ENCODE data around the gene TAGLN3. TPM values are rescaled to one million over a fixed set of nuclear protein-coding genes. Genes with fewer than 3 reads are reported as not detected.

The TAGLN3 gene
- total and polyA plus RNA-seq, 9 donors: 0.19 TPM; not detected in 8

- DNase-seq: peak; percentile 36 to 54 (median 37)
- intact Hi-C loops (cut with DNase I): no loop called here
- Histone ChIP-seq H3K27me3 (no peaks in the 10 kb centered on the region), H3K4me1 (ENCODE audit: insufficient read depth) (peaks cover 9% of the 10 kb centered on the region), H3K9me3 (no peaks in the 10 kb centered on the region), H3K27ac (peak overlapping the region in 1 of 2 donors; percentile 42), H3K36me3 (no peaks in the 10 kb centered on the region), H3K4me3 (no peak overlapping the region)
- no peak for TF ChIP-seq POLR2A (IDR thresholded peaks at IDR 0.05)
- TF ChIP-seq EP300 (IDR thresholded peaks at IDR 0.05): no peak
- TF ChIP-seq CTCF (IDR thresholded peaks at IDR 0.05): no peak
- WGBS, 3 donors: 15 to 44% (median 24%) methylated on average over 11 of the region's 11 CpGs
Observed at GRCh38 chr3:111971533-111972130, 27.1 kb upstream of the TAGLN3 start.

GRCh38 chr3:111972891-111973290, 25.8 kb upstream of the TAGLN3 start:
- WGBS, 3 donors: 81 to 92% (median 82%) methylated on average over 3 of the region's 3 CpGs

GRCh38 chr3:111975131-111975530, 23.6 kb upstream of the TAGLN3 start:
- Histone ChIP-seq H3K36me3 (no peaks in the 10 kb centered on the region), H3K27ac (no peak overlapping the region), H3K4me3 (no peak overlapping the region), H3K4me1 (ENCODE audit: insufficient read depth) (peaks cover 7% of the 10 kb centered on the region), H3K27me3 (no peaks in the 10 kb centered on the region), H3K9me3 (no peaks in the 10 kb centered on the region)
- no peak for TF ChIP-seq CTCF (IDR thresholded peaks at IDR 0.05)
- TF ChIP-seq POLR2A (IDR thresholded peaks at IDR 0.05): no peak
- TF ChIP-seq EP300 (IDR thresholded peaks at IDR 0.05): no peak
- no peak for DNase-seq
- WGBS, 3 donors: 67 to 98% (median 93%) methylated on average over 2 of the region's 2 CpGs
- intact Hi-C loops (cut with DNase I): no loop called here

More at GRCh38 chr3:111972891-111973290, 25.8 kb upstream of the TAGLN3 start:
- Histone ChIP-seq H3K27me3 (no peaks in the 10 kb centered on the region), H3K4me3 (no peak overlapping the region), H3K27ac (no peak overlapping the region), H3K9me3 (no peaks in the 10 kb centered on the region), H3K4me1 (ENCODE audit: insufficient read depth) (peaks cover 7% of the 10 kb centered on the region), H3K36me3 (no peaks in the 10 kb centered on the region)
- DNase-seq: no peak
- intact Hi-C loops (cut with DNase I): no loop called here
- TF ChIP-seq POLR2A (IDR thresholded peaks at IDR 0.05) (no peak), EP300 (IDR thresholded peaks at IDR 0.05) (no peak), CTCF (IDR thresholded peaks at IDR 0.05) (no peak)

GRCh38 chr3:111976254-111976653, 22.5 kb upstream of the TAGLN3 start:
- Histone ChIP-seq H3K4me3 (no peak overlapping the region), H3K36me3 (no peaks in the 10 kb centered on the region), H3K4me1 (ENCODE audit: insufficient read depth) (peaks cover 9% of the 10 kb centered on the region), H3K27ac (no peak overlapping the region), H3K9me3 (no peaks in the 10 kb centered on the region), H3K27me3 (no peaks in the 10 kb centered on the region)
- 54 to 70% (median 63%) methylated on average over 2 of the region's 2 CpGs for WGBS, 3 donors
- no peak for DNase-seq
- TF ChIP-seq EP300 (IDR thresholded peaks at IDR 0.05): no peak
- TF ChIP-seq POLR2A (IDR thresholded peaks at IDR 0.05): no peak
- no peak for TF ChIP-seq CTCF (IDR thresholded peaks at IDR 0.05)
- intact Hi-C loops (cut with DNase I): no loop called here

Measured in ovary (tissue), 9 donors.